RWPE2 (cell line): Measurements from ENCODE around the gene EPO.

ENCODE experiments used
- ATAC-seq: fragments of 200-7000 bp; cut with Tn5 transposase; 3 replicates; pipeline ENCODE4 v1.9.1; 2021; ENCODE audit warnings: low read depth
- DNase-seq: peaks from one replicate; pipeline ENCODE4 v3.0.0-alpha.2; 2020; ENCODE audit warnings: low spot score
- H3K27ac ChIP-seq: fragments of 450-650 bp; 2 replicates; pipeline ENCODE4 v1.5.1; 2017; ENCODE audit warnings: mild to moderate bottlenecking; ENCODE audit not compliant: poor library complexity, severe bottlenecking
- H3K27me3 ChIP-seq: fragments of 250-450 bp; sonication (Bioruptor Pico); 2 replicates; pipeline ENCODE4 v1.5.1; 2021; ENCODE audit warnings: mild to moderate bottlenecking, moderate library complexity; ENCODE audit not compliant: insufficient read depth, poor library complexity, severe bottlenecking
- H3K36me3 ChIP-seq: fragments of 250-450 bp; sonication (Bioruptor Pico); 2 replicates; pipeline ENCODE4 v1.5.1; 2020; ENCODE audit warnings: low read depth, mild to moderate bottlenecking, moderate library complexity
- H3K4me1 ChIP-seq: fragments of 250-450 bp; sonication (Bioruptor Pico); 2 replicates; pipeline ENCODE4 v1.5.1; 2021; ENCODE audit warnings: mild to moderate bottlenecking, moderate library complexity; ENCODE audit not compliant: insufficient read depth, poor library complexity, severe bottlenecking
- H3K4me3 ChIP-seq: fragments of 250-450 bp; sonication (Bioruptor Pico); 2 replicates; pipeline ENCODE4 v1.5.1; 2021; ENCODE audit warnings: mild to moderate bottlenecking, moderate library complexity; ENCODE audit not compliant: severe bottlenecking
- H3K9me3 ChIP-seq: fragments of 250-450 bp; sonication (Bioruptor Pico); 2 replicates; pipeline ENCODE4 v1.5.1; 2021; ENCODE audit warnings: mild to moderate bottlenecking, moderate library complexity; ENCODE audit not compliant: severe bottlenecking
- CTCF ChIP-seq: fragments of 450-650 bp; IDR thresholded peaks from one replicate; pipeline ENCODE4 v1.5.1; 2017; ENCODE audit warnings: mild to moderate bottlenecking, moderate library complexity; ENCODE audit not compliant: poor library complexity, severe bottlenecking

EPO gene

GRCh38 chr7:100680576-100681271 is 39.5 kb upstream of the EPO start:
- no peak overlapping the region for H3K27ac ChIP-seq

GRCh38 chr7:100681491-100682227 is 38.6 kb upstream of the EPO start:
- DNase-seq (no peak), ATAC-seq (no peak)
- Histone ChIP-seq H3K27ac (no peak overlapping the region), H3K4me1 (no peaks in the 10 kb centered on the region), H3K9me3 (no peaks in the 10 kb centered on the region), H3K27me3 (no peaks in the 10 kb centered on the region), H3K4me3 (no peak overlapping the region), H3K36me3 (peaks cover 90% of the 10 kb centered on the region)
- no peak for TF ChIP-seq CTCF

More at GRCh38 chr7:100680576-100681271, 39.5 kb upstream of the EPO start:
- Histone ChIP-seq H3K27me3 (no peaks in the 10 kb centered on the region), H3K9me3 (no peaks in the 10 kb centered on the region), H3K4me1 (no peaks in the 10 kb centered on the region), H3K36me3 (peaks cover 86% of the 10 kb centered on the region), H3K4me3 (no peak overlapping the region)
- DNase-seq (no peak), ATAC-seq (no peak)
- TF ChIP-seq CTCF = no peak

- ATAC-seq (no peak), DNase-seq (no peak)
- no peak overlapping the region for H3K27ac ChIP-seq
- peaks cover 90% of the 10 kb centered on the region for H3K36me3 ChIP-seq
- no peaks in the 10 kb centered on the region for H3K4me1 ChIP-seq
- H3K9me3 ChIP-seq = no peaks in the 10 kb centered on the region
- no peak overlapping the region for H3K4me3 ChIP-seq
- TF ChIP-seq CTCF = no peak
- H3K27me3 ChIP-seq = no peaks in the 10 kb centered on the region
Observed at GRCh38 chr7:100682228-100682741, 38.0 kb upstream of the EPO start.

DNA sequence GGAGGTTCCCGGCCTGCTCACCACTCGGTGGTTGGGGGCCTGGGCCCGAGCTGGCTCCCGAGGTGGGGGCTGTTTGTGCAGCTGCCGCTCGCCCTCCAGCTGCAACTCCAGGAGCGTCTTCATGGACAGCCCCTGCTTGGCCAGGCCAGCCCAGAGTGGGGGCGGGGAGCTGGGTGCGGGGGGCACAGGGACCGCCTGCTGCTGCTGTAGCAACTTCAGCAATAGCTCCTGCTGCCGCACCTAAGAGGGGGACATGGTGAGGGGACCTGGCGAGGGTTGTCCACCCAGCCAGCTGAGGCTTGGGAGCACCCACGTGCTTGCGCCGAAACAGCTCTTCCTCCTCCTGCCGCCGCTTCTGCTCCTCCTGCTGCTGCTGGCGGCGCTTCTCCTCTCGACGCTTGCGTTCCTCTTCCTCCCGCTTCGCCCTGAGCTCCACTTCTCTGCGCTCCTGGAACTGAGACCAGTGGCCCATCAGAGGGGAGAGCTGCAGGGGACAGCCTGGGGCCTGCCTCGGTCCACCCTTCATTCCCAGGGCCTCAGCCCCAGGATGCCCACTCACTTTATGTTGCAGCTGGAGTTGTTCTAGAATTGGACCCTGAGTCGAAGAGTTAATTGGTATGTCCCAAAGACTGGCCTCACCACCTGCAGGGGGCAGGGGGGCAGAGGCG is 37.1 kb upstream of the EPO start:
- no peak overlapping the region for H3K4me3 ChIP-seq
- peaks cover 90% of the 10 kb centered on the region for H3K36me3 ChIP-seq
- H3K9me3 ChIP-seq = no peaks in the 10 kb centered on the region
- no peak for ATAC-seq
- no peak overlapping the region for H3K27ac ChIP-seq
- H3K27me3 ChIP-seq = no peaks in the 10 kb centered on the region
- H3K4me1 ChIP-seq = no peaks in the 10 kb centered on the region
- no peak for DNase-seq
- no peak for TF ChIP-seq CTCF
